HG03432 (cell line): ENCODE data around the gene HEMGN.
"Not testable (repeated sequence)": the region's sequence is repeated elsewhere in the genome, so short reads cannot be mapped to it uniquely, and the experiment has no call there.

Experiments used
- ATAC-seq: cut with Tn5 transposase; IDR thresholded peaks from one replicate; pipeline ENCODE4 v1.9.1; 2021; ENCODE audit warnings: mild to moderate bottlenecking, moderate library complexity; ENCODE audit not compliant: unreplicated experiment

HEMGN gene

DNA sequence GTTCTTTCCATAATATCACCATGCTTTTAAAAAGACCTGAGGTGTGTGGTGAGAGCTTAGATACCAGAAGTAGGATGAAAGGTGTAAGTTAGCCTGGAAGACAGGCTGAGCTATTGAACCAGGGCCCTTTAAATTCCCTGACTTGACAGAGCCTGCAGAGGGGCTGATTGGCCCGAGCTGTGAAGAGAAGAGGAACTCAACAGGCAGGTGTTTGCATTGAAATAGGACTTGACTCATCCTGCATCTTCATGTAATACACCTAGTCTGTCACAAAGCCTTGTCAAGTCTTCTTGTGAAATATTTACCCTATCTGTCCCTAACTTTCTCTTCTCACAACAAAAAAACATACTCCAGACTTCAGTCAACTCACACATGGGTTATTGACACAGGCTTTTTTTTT lies 28.5 kb upstream of the HEMGN start:
- ATAC-seq = no peak

DNA sequence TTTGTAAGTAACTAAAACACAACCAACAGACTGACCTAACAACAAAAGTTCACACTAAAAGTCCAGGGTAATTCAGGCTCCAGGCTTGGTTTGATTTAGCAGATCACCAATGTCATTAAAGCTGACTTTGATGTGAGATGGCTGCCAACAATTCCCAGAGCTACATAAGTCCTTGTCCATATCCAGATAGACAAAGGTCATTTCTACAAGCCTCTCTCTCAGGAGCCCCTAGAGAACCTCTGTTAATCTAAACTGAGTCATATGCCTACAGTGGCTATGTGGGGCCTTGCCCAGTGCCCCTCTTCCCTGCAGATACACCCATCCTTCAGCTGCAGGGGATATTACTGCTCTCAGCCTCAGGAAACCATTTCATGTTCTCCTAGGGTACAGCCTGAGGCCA lies 26.9 kb upstream of the HEMGN start:
- ATAC-seq = no peak

DNA sequence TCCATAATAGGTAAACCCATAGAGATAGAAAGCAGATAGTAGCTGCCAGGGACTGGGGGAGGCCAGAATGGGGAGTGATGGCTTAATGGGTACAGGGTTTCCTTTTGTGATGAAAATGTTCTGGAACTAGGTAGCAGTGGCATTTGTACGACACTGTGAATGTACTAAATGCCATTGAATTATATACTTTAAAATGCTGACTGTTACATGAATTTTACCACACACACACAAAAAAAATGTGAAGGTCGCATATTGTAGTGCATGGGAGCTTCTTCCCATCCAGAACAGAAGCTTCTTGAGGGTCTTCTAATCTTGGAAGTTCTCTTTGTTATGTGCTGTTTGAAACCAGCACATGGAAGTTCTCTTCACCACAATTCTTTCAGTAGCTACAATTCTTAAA lies 25.3 kb upstream of the HEMGN start:
- no peak for ATAC-seq

DNA sequence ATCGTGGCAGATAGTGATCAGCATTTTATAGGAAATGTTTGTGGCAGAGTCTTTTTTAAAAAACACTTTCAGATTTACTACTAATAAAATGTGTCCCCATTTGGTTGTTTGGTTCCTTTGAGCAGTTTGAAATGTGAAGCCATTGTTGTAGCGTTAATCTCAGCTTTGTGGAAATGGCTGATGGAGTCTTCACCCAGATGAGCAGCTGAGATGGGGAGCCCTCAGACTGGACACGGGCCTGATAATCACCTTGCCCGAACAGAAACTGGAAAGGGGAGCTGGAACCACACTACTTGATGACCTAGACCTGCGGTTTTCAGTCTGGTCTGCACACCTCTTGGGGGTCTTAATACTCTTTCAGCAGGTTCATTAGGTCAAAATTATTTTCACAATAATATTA lies 24.6 kb upstream of the HEMGN start:
- ATAC-seq = no peak

DNA sequence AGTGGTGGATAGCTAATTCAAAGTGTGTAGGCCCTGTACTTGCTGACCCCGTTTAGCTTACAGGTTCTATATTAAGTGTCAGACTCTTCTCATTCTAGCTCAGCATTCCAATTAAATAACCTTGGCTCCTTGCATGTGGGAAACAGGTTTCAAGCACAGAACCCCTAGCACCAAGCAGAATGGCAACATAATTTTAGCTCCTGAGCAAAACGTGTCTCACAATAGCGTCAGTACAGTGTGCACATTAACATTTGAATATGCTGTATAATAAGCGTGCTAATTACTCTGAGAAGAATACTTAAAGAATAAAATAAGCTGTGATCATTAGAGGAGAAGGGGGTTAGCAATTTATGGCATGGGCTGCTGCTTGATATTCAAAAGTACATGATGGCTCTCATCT lies 24.2 kb upstream of the HEMGN start:
- no peak for ATAC-seq

DNA sequence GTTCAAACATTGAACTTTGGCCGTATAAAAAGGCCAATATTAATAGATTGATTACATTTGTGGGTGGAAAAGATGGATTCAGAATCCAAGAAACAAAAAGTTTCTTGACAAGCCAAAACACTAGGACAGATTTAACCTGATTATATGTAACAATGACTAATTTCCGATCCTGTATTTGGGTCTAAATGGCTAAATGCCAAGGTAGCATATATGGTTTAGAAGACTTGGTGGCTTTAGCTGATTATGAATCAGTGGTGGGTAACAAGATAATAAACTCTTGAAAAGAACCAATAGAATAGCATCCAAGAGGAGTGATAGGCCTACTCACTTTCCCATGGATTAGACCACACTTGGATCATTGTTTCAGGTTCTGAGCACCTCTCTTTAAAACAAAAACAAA lies 23.4 kb upstream of the HEMGN start:
- ATAC-seq = no peak

DNA sequence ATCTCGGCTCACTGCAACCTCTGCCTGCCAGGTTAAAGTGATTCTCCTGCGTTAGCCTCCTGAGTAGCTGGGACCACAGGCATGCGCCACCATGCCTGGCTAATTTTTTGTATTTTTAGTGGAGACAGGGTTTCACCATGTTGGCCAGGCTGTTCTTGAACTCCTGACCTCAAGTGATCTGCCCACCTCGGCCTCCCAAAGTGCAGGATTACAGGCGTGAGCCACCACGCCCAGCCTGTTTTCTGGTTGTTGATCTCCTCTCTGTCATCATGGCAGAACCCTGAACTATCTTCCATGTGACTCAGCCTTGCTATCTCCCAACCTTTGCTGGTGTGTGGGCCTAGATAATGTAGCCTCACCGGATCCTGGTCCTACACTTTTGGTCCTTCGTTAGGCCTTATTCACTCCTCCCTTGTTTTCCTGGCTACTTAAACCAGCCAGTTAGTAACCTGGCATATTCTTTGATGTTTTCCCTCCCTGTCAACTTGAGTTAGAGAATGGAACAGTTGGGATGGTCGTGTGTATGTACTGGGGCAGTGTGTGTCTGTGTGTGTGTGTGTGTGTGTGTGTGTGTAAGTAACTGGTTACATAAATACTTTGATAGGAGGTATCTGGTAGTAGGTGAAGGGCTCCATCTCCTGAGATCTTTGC lies 22.8 kb upstream of the HEMGN start:
- ATAC-seq = not testable (repeated sequence)

DNA sequence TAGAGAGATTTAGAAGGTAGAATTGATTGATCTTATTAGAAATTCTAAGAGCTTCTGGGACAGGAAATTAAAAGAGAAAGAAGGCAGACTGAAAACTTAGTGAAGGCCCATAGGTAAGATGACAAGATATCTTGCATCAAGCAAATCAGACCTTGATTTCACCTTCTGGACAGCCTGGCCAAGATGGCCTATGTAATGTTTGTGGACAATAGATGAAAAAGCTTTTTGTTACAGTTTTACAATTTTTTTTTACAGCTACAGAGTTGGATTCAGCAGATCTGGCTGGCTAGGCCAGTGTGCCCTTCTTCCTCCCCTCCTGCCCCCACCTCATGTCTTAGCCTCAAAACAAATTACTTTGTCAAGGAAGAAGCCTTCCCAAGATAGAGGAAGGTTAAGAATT lies 21.6 kb upstream of the HEMGN start:
- no peak for ATAC-seq

DNA sequence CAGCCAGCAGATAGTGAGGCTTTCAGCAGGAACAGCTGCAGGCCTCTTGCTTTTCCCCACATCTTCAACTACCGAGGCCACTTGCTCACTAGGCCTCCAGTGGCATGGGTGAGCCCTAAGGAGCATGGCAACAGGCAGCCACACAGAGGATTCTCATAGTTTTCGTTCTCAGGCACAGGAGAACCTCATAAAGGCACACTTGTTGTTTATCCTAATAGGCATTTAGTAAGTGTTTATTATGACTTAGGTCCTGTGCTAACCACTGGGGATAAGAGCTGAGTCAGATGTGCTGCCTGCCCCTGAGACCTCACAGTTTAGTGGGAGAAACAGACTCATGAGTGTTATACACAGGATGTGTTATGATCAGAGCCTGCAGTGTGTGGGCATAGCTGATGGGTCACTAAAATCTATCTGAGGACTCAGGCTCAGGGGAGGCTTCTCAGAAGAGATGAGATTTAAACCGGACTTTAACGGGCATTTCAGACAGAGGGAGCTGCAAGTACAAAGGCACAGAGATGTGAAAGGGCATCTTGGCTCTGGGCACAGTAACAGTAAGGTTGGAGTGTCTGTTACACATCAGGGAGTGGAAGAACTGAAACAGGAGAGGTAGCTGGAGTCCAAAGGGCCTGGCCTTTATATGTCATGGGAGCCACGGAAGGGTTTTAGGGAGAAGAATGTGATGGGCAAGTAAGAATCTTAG lies 21.0 kb upstream of the HEMGN start:
- no peak for ATAC-seq

DNA sequence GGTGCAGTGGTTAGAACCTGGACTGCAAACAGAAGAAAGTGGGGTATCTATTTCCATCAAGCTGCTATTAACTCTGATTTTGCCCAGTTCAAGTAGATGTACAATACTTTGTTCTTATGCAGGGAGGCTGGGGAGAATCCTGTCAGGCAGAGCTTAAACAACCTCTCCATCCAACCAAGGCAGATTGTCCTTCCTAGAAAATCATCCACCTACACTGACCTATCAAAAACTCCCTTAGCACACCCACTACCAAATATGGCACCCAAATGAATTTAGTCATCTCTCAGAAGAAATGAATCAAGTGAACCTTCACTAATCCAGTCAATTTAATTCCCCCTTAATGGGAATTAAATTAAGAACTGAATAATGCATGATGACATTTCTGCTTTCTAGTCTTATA lies 18.4 kb upstream of the HEMGN start:
- no peak for ATAC-seq

DNA sequence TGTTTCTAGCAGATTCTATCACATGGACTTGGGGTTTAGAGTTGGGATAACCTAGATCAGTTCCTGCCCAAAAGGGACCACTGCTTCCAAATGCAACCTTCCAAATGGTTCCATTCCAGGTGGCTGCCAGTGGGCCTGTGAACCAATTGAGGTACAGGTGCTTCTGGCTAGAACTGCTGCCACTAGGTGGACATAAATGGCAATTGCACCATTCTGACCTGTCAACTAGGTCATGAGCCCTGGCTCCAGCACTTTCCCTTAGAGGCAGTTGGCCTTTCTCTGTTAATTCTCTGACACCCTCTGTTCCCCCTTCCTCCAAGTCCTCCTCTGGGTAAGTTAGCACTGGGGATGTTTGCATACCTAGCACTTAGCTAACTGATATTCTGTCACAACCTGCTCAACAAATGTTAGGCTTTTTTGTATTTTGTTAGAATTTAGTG lies 16.6 kb upstream of the HEMGN start:
- ATAC-seq = peak; percentile 70

DNA sequence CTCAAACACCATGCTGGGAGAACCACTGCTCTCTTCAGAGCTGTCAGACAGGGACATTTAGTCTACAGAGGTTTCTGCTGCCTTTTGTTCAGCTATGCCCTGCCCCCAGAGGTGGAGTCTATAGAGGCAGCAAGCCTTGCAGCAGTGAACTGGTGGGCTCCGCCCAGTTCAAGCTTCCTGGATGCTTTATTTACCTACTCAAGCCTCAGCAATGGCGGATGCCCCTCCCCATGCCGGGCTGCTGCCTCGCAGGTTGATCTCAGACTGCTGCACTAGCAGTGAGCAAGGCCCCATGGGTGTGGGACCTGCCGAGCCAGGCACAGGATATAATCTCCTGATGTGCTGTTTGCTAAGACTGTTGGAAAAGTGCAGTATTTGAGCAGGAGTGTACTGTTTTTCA lies 12.9 kb upstream of the HEMGN start:
- not testable (repeated sequence) for ATAC-seq

DNA sequence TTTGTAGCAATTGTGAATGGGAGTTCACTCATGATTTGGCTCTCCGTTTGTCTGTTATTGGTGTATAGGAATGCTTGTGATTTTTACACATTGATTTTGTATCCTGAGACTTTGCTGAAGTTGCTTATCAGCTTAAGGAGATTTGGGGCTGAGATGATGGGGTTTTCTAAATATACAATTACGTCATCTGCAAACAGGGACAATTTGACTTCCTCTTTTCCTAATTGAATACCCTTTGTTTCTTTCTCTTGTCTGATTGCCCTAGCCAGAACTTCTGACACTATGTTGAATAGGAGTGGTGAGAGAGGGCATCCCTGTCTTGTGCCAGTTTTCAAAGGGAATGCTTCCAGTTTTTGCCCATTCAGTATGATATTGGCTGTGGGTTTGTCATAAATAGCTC lies 9.1 kb upstream of the HEMGN start:
- ATAC-seq = not testable (repeated sequence)

DNA sequence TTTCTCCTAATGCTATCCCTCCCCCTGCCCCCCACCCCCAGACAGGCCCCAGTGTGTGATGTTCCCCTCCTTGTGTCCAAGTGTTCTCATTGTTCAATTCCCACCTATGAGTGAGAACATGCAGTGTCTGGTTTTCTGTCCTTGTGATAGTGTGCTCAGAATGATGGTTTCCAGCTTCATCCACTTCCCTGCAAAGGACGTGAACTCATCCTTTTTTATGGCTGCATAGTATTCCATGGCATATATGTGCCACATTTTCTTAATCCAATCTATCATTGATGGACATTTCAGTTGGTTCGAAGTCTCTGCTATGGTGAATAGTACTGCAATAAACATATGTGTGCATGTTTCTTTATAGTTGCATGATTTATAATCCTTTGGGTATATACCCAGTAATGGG lies 7.5 kb upstream of the HEMGN start:
- ATAC-seq = not testable (repeated sequence)

DNA sequence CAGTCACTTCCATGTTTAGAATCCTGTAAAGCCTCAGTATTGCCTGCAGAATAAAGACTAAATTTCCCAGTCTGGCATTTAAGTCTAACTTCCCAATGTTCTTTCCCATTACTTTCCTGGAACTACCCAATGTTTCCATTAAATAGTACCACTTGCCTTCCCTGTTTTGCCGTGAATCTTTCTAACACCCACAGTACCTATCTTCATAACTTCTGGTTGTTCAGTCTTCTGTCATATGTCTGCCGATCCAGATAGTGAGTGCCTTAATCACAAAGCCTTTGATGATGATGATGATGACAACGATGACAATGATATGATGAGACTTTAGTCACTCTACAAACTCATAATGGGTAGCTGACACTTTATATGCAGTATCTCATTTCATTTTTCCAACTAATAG lies 6.6 kb upstream of the HEMGN start:
- ATAC-seq = no peak

DNA sequence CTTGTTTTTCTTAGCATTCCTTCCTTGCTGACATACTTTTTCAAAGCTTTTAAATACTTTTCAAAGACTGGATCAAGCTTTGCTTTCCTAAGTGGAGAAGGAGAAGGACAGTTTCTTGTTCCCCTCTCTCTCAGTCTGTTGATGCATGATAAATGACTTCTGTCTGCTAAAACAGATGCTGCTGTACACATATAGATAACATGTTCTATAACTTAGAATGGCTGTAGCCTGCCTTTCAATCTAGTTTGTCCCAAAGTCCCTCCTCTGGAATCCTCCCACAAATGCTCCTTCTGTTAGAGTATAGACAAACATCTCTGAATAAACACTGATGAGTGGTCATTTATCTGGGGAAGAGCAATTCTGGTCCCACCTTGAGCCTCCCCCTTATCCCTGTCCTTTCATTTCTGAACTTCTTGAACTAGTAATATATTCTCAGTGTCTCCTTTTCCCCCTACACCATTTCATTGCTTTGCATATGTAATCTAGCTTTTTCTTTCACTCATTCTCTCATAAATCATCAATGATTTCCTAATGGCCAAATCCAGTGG lies 5.4 kb upstream of the HEMGN start:
- no peak for ATAC-seq

DNA sequence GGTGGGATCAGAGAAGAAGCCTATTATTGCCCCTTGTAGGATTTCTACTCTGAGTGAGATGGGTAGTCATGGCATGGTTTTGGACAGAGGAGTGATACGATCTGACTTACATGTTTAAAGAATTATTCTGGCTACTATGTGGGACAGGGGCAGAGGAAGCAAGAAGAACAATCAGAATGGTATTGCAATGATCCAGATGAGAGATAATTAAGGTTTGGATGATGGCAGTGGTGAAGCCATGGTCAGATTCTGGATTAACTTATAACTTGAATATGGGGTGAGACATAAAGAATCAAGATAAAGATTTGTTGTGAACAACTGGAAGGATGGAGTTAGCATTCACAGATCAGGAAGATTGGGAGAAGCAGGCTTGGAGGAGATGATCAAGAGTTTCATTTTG lies 3.4 kb upstream of the HEMGN start:
- no peak for ATAC-seq

DNA sequence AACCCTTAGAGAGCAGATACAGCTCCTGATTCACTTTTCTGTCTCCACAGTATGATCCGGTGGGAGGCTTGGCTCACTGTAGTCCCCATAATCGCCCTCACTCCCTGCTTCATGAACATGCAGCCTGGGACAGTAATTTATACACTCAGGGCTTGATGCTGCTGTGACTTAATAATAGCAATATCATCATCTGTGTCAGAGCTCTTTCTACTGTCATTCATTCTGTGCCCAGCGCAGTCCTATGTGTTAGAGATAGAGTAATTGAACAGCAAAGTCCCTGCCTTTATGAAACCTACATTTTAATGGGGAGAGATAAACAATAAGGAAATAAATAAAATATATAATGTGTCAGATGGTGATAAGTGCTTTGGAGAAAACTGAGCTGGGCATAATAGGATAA lies 2.8 kb upstream of the HEMGN start:
- no peak for ATAC-seq

DNA sequence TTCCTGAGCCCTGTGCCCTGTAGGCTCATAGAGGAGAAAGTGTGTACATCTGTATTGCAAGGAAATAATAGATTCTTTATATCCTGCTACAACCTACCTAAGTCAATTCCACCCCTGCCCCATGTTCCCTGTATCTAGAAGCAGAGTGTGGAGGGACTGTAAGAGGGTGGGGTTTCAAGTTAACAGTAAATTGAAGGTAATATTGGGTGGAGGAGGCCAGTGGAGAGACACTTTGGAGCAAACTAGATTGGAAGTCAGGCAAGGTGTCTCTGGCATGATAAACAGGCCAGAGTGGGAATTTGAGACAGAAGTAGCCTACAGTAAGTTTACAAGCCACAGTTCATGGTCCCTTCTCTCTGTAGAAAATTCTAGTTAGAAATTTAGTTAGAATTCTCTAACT lies 2.3 kb upstream of the HEMGN start:
- ATAC-seq = no peak

DNA sequence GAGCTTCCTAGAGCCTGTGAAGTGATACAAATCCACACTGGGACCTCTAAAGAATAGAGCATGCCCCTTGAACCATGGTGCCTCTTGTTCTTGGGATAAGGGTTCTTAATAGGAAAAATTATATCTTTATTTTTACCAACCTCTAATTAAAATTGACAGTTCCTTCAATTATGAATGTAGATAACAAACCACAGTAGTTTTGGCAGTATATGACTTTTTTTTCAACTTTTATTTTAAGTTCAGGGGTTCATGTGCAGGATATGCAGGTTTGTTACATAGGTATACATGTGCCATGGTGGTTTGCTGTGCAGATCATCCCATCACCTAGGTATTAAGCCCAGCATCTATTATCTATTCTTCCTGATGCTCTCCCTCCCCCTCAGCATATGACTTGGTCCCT lies 974 bp downstream of the HEMGN start:
- ATAC-seq = no peak

DNA sequence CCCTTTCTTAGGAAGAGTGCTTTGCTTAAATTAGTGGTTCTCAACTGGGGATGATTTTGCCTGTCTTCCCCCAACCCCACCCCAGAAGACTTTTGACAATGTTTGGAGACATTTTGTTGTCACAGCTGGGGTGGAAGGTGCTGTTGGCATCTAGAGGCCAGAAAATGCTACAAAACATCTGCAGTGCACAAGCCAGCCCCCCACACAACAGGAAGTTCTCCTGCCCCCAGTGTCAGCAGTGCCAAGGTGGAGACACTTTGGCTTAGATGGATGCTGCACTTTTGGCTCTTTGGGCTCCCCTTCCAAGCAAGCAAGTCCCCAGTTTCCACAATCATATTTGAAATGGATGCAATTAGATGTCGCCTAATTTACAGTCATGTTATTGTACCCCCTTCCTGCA lies 2.7 kb downstream of the HEMGN start:
- ATAC-seq = no peak

DNA sequence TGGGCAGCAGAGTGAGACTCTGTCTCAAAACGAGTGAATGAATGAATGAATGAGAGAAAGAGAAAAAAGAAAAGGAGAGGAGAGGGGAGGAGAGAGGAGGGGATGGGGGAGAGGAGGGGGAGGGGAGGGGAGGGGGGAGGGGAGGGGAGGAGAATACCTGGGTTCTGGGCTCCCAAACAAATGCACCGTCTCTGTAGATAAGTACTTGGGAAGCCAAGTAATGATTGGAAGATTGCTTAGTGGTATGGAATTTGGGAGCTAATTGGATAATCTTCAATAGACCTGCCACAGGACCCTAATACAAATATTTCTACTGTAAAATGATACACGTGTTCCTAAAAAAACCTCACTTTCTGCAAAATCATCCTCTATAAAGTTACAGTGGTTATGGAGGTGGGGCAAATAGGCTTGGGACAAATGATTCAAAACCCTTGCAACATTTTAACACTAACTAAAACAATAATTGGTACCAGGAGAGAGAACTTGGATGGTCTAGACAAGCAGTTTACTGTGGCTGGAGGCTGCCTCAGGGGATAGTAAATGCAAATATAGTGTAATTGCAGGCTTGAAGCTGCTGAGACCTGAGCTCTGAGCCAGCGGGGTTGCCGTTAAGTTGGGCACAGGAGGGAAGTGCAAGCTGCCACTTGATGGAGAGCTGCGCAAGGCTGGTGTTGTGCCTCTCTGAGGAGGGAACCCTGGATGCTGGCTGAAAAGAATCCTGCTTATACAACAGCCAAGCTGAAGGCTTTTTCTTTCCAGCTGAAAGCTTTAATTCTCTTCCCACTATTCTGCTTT lies 3.5 kb downstream of the HEMGN start:
- no peak for ATAC-seq
